Measurements from ENCODE around the gene BTBD16. TPM values are rescaled to one million over a fixed set of nuclear protein-coding genes. Genes with fewer than 3 reads are reported as not detected.

Gene BTBD16
- total and polyA plus RNA-seq, 2 of the 4 experiments (the other 2 are of a cell fraction) = not detected

DNA sequence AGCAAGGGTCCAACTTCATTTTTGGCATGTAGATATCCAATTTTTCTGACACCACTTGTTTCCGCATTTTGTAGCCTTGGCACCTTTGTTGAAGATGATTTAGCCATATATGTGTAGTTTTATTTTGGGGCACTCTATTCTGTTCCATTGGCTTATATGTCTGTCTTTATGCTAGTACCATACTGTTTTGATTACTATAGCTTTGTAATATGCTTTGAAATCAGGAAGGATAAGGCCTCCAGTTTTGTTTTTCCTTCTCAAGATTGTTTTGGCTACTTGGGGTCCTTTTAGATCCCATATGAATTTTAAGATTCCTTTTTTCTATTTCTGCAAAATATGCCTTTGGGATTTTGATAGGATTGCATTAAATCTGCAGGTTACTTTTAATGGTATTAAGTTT lies 9.5 kb upstream of the BTBD16 start:
- H3K9ac ChIP-seq (ENCODE audit: low read depth, low read length) = no peak overlapping the region

More for the DNA sequence above, 9.5 kb upstream of the BTBD16 start:
- no peak overlapping the region for H3K56ac ChIP-seq (ENCODE audit: extremely low read depth, insufficient read depth, low read length)
- no peak overlapping the region for H4K91ac ChIP-seq (ENCODE audit: insufficient read depth, low read depth, low read length)
- no peak for TF ChIP-seq SMC3 (IDR thresholded peaks at IDR 0.05; ENCODE audit: low read depth, low read length)
- TF ChIP-seq MXI1 (IDR thresholded peaks at IDR 0.05; ENCODE audit: borderline replicate concordance, low read depth, low read length) = no peak
- TF ChIP-seq, protein P1, sequence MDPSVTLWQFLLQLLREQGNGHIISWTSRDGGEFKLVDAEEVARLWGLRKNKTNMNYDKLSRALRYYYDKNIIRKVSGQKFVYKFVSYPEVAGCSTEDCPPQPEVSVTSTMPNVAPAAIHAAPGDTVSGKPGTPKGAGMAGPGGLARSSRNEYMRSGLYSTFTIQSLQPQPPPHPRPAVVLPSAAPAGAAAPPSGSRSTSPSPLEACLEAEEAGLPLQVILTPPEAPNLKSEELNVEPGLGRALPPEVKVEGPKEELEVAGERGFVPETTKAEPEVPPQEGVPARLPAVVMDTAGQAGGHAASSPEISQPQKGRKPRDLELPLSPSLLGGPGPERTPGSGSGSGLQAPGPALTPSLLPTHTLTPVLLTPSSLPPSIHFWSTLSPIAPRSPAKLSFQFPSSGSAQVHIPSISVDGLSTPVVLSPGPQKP (IDR thresholded peaks at IDR 0.05; ENCODE audit: borderline replicate concordance, low read depth, low read length) = no peak
- TF ChIP-seq FOS (IDR thresholded peaks at IDR 0.05; ENCODE audit: low read depth, low read length) = no peak
- no peak for TF ChIP-seq RCOR1 (IDR thresholded peaks at IDR 0.05; ENCODE audit: insufficient replicate concordance, low read length)
- no peak overlapping the region for H2BK5ac ChIP-seq (ENCODE audit: low read depth, low read length, poor library complexity, severe bottlenecking)
- DNase-seq (no peak), ATAC-seq (ENCODE audit: low read depth) (no peak)
- peaks cover 15% of the 10 kb centered on the region for H3K4me1 ChIP-seq (ENCODE audit: control insufficient read depth, insufficient read depth, low read length)
- in situ Hi-C loops (cut with MboI; ENCODE audit: low sequenced_read_pairs) (no loop called here), intact Hi-C loops (cut with micrococcal nuclease) (loop anchor here (10.0 kb wide), 2 partner anchors 207 to 337 kb away; partner anchors contain the start of gene ATE1), dilution Hi-C loops (cut with HindIII; ENCODE audit: low sequenced_read_pairs, unreplicated experiment) (no loop called here)
- H4K20me1 ChIP-seq (ENCODE audit: insufficient read depth, low read length) = no peaks in the 10 kb centered on the region
- no peaks in the 10 kb centered on the region for H3K27me3 ChIP-seq (ENCODE audit: control insufficient read depth, insufficient read depth, low read length)
- H3K4ac ChIP-seq (ENCODE audit: low read depth, low read length) = no peak overlapping the region
- no peak overlapping the region for H4K8ac ChIP-seq (ENCODE audit: low read depth in 2 of 2, low read length in 2 of 2)
- H3K4me2 ChIP-seq (ENCODE audit: low read depth, low read length) = no peak overlapping the region
- no peak overlapping the region for H4K5ac ChIP-seq (ENCODE audit: low read depth, low read length)
- H3K4me3 ChIP-seq (ENCODE audit: insufficient read depth, low read depth, low read length) = no peak overlapping the region
- no peaks in the 10 kb centered on the region for H3K36me3 ChIP-seq (ENCODE audit: control insufficient read depth, insufficient read depth, low read length)
- H3K23ac ChIP-seq (ENCODE audit: low read depth, low read length) = no peak overlapping the region
- no peak overlapping the region for H3K18ac ChIP-seq (ENCODE audit: low read depth, low read length)
- ChIA-PET CTCF (no interaction called here), POLR2A (ENCODE audit: unreplicated experiment) (no interaction called here)
- no peak overlapping the region for H2AK5ac ChIP-seq (ENCODE audit: low read depth, low read length)
- H3K27ac ChIP-seq (ENCODE audit: insufficient read depth, low read length) = no peak overlapping the region
- no CpG with 5 or more reads among the region's 1 CpG for WGBS, 2 experiments (ENCODE audit: extremely low coverage in 2 of 2, insufficient read length in 1 of 2)
- H2BK20ac ChIP-seq (ENCODE audit: low read depth, low read length) = no peak overlapping the region
- H3K9me3 ChIP-seq (ENCODE audit: control insufficient read depth, insufficient read depth, low read length) = no peaks in the 10 kb centered on the region
- no peak overlapping the region for H2BK120ac ChIP-seq (ENCODE audit: low read depth, low read length)
- no peak overlapping the region for H2BK15ac ChIP-seq (ENCODE audit: low read depth, low read length)
- H3K14ac ChIP-seq (replicated peaks; ENCODE audit: low read depth, low read length) = no peak overlapping the region
- H3K79me1 ChIP-seq (ENCODE audit: low read depth in 1 of 2, low read length in 2 of 2) = peaks cover 0 to 8% of the 10 kb centered on the region in 2 experiments; a peak in 1 of 4 replicates
- H3K9me1 ChIP-seq (ENCODE audit: insufficient read depth, low read length) = peaks cover 4% of the 10 kb centered on the region; the same call in 1 of the 2 replicates
- H2AFZ ChIP-seq (replicated peaks; ENCODE audit: low read length, poor library complexity) = no peak overlapping the region
- no TSS peak for BruUV-seq (replicated peaks)
- H2AK9ac ChIP-seq (replicated peaks; ENCODE audit: low read depth, low read length, poor library complexity) = no peak overlapping the region

Data from IMR-90 (cell line).